ENCODE results near the gene DAB1.

DAB1 gene

GRCh38 chr1:57423656-57424211, at the start of gene DAB1:
TSS of gene DAB1 (minus strand) at chr1:57424060. CDS start at chr1:57291030, 133,030 bp downstream.
- DNase-seq (ENCODE audit: low spot score): peak; percentile 69

GRCh38 chr1:57473448-57473847, 49.6 kb upstream of the DAB1 start:
- DNase-seq (ENCODE audit: low spot score): no peak

- no peak for DNase-seq (ENCODE audit: low spot score)
Observed at GRCh38 chr1:57471995-57472394, 48.1 kb upstream of the DAB1 start.

DNA sequence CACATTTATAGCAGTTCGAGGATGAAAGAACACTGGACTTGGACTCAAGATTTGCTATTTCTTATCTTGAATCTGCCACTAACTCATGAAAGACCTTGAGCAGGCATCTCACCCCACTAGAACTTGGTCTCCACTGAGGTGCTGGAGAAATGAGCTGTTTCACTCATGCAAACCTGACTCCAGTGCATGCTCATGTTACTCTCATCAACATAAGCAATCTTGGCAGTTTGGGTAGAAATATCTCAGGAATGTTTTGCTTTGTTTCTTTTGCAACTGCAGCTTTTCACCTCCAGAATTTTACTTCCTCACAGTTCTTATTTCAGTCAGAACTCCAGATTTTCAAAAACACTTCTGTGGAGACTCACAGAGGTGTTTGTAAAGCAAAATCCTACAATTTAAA, 46.2 kb upstream of the DAB1 start:
- no peak for DNase-seq (ENCODE audit: low spot score)

DNA sequence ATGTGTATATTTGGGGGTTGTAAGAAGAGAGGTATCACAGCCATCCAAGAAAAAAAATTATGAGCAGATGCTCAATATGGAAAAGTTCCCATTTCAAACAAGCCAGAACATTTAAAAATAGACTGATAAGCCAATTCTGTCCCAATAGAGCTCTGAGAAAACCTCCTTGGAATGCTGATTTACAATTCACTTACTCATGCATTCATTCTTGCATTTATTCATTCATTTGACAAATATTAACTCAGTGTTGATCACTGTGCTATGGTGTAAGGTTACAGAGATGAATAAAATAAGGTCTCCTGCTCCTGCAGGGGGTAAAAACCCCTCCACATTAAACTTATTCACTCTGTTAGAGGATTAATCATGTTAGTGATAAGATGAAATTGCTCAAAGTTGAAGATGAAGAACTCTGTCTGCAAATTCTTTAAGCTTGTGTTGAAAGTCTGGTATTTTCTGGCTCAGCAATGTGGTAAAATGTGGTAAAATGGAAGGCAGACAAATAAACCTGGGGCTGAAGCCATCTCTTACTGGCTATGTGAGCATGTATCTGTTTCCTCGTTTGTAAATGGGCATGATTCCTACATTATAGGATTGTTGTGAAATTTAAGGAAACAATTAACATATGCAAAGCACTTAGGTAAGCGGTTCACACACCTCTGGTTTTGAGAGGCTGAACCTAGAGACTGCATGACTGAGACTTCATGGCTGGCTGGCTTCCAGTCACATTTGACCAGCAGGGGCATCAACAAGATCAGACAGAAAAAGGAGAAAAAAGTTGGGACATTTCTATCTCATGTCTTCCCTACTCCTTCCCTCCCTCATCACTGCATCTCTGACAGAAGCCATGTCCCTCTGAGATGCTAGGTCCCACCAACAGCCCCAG, 45.0 kb upstream of the DAB1 start:
- DNase-seq (ENCODE audit: low spot score): no peak

- DNase-seq (ENCODE audit: low spot score): no peak
Observed at GRCh38 chr1:57467830-57468229, 44.0 kb upstream of the DAB1 start.

- DNase-seq (ENCODE audit: low spot score): no peak
Observed at GRCh38 chr1:57464756-57465155, 40.9 kb upstream of the DAB1 start.

DNA sequence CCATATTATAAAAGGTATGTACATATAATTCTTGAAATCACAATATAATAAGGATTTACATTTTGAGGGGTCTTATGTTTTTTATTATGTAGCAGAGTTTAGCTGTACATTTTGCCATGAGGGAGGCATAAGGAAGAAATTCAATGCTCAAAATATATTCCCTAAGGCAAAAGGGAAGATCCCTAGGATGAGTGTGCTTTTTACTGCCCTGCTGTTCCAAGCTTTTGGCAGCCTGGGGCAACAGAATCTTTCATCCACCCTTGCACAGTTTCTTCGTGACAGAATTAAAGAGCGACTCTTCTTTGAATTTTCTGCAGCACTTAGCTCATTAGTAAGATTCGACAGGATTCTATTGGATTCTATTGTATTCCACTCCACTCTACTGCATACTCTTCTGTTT, 39.5 kb upstream of the DAB1 start:
- no peak for DNase-seq (ENCODE audit: low spot score)

DNA sequence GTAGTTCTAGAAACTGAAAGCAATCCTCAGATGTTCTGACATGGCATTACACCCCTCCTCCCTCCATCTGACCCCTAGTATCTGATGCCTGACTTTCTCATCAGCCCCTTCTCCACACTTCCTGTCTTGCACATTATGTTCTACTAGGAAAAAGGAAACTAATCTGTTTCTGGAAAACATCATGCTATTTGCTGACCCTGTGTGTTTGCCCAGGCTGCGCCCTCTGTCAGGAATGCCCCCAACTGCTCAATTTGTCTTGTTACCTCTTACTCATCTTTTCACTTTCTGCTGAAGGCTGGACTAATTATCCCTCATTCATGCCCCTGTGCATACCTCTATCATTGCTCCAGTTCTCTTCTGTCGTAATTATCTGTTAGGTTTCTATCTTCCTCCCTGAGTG, 37.5 kb upstream of the DAB1 start:
- DNase-seq (ENCODE audit: low spot score): no peak

DNA sequence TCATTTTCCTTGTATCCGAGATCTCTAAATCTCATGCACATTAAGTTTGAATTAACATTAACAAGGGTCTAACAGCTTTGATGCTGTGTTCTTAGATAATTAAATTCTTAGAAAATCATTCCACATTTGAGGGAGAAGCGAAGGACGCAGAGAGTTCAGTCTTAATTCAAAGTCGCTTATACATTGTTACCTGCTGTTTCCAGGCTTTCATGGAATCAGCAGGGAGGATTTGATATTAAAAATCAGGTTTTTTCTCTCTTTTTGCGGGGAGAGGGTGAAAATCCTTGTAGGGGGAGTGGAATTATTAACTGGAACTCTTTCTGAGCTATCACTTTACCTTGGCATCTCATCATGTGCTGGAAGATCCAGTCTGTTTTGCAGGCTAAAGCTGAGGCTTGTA, 27.7 kb upstream of the DAB1 start:
- no peak for DNase-seq (ENCODE audit: low spot score)

DNA sequence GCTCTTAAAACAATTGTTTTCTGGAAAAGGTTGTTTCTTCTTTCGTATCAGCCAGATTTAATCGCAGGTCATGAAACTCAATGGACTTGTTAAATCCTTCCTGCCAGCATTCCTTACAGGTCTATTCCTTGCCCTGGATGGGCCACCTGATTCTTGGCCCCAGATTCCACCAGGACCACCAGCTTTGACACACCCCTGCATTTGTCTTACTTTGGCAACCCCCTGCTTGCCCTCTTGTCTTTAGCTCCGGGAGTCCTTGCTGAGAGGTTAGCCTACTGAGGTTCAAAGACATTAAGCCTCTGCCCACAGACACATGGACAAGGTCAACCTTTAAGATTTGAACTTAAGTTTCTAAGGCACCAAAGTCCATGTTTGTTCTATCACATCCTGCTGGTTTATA, 27.1 kb upstream of the DAB1 start:
- DNase-seq (ENCODE audit: low spot score): no peak

GRCh38 chr1:57447551-57447950, 23.7 kb upstream of the DAB1 start:
- DNase-seq (ENCODE audit: low spot score): no peak

DNA sequence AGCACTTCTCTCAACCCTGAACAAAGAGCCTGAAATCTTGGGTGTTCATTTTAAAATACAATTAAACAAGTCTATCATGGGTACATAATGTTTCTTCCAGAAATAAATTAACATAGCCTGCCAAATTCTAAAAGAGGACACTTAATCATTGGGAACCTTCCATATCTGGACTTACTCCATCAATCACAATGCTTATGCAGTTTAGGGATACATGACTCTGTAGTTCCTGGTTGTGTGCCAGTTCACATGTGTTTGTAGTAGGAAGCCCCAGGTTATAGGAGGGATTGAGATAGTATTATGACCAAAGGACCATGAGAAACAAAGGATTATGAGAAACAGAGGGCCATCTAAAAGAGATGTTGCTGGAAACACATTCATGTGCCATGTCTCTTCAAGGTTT, 19.1 kb upstream of the DAB1 start:
- DNase-seq (ENCODE audit: low spot score): no peak

DNA sequence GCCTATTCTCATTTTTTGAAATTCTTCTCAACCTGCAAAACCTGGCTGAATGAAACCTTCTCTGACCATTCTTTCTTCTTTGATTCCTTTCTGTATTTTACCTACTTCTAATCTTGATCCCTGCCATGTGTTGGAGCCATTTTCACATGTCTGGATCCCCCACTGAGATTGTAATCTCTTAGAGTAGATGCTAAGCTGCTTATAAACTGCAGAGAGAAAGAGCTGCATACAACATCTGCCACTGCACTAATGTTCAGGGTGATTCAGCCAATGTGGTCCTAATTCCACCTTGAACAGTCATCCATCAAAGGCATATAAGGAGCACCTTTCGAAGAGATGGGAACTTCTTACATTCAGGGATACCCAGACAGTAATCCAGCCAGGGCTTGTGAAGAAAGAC, 16.2 kb upstream of the DAB1 start:
- no peak for DNase-seq (ENCODE audit: low spot score)

DNA sequence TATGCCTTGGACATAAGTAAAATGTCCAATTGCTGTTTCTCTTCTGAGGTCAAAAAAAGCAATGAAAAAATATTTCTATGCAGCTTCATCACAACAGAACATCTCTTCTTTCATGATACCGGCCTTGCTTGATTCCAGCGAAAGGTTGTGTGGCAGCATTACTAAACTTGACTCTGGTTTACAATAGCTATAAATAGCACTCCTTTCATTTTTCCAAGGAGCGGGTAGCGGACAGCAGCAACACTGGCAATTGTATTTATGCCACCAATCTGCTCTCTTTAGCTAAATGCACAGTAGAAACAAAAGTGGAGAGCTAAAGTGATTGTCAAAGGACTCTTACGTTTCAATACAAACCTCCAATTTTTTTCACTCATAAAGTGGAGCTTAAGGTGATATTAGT, 7.5 kb upstream of the DAB1 start:
- no peak for DNase-seq (ENCODE audit: low spot score)

GRCh38 chr1:57424231-57425027, 569 bp upstream of the DAB1 start:
- DNase-seq (ENCODE audit: low spot score): peak; percentile 82

DNA sequence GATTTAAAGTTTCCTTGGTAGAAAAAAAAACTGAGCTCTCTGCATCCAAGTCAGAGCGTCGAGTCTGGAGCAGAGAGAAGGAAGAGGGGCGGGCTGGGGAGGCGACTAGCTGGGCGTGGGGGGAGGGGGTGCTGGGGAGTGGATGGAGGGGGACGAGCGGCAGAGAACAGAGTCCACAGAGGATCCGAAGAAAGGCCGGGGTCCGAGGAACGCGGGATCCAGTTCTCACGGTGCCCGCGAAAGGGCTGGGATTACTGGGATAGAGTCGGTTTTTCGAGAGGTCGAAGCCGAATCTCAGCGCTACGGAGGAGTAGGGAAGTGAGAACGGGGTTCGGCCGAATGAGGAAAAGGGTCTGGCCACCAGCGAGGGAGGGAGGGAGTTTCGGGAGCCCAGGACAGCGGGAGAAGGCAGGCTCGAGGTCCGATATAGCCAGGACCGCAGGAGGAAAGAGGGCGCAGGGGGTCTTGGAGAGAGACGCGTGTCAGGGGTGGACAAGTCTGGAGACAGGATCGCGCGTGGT, 665 bp downstream of the DAB1 start:
- peak; percentile 67 for DNase-seq (ENCODE audit: low spot score)

DNA sequence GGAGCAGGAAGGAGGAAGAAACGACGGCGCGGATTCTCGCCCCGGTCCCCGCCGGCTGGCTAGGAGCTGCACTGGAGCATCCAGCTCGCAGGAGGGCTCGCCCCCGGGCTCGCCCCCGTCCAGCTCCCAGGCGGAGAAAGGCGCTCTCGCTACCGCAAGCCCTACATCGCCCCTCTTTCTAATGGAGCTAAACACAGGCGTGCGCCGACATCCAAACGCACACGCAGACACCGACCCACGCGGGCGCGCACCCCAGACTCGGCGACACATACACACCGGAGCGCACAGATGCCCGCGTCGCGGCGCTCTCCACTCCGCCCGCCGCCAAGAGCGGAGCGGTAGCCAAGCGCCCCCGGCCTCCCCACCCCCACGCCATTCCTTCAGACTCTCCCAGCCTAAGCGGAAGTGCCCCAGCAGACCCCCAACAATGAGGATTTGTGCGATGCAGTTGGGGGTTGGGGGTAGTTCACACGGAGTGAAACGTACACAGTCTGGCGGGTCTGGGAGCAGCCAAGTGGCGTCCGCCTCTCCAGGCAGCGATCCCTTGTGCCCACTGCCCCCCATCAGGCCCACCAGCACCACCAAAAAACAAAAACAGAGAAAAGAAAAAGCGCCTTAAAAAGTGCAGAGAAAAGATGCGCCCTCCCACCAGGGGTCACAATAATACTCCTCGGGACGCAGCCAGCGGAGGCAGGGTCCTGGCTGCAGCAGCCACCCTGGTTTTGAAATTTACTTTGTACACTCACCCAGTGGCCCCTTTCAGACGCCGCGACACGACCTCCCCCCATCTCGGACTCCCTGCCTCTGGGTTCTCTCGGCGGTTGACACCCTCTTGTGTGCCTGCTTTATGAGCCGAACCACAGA, 1.4 kb downstream of the DAB1 start:
- DNase-seq (ENCODE audit: low spot score): peak; percentile 75

DNA sequence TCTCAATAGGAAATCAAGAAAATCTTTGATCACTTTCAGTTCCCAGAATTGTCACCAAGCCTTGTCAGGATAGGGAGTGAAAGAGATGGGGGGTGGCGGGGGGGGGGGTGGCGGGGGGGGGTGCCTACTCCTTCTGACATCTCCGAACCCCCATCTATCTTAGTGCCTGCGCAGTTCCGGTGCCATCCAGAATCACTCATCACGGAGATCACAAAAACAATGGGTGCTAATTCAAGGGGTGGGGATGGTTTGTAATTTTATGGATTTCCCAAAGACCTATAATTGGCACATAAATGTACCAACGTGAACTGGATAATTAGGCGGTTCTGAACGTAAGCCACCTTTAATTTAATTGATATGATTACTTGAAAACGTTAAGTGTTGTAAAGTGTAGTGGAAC, 2.1 kb downstream of the DAB1 start:
- DNase-seq (ENCODE audit: low spot score): no peak

DNA sequence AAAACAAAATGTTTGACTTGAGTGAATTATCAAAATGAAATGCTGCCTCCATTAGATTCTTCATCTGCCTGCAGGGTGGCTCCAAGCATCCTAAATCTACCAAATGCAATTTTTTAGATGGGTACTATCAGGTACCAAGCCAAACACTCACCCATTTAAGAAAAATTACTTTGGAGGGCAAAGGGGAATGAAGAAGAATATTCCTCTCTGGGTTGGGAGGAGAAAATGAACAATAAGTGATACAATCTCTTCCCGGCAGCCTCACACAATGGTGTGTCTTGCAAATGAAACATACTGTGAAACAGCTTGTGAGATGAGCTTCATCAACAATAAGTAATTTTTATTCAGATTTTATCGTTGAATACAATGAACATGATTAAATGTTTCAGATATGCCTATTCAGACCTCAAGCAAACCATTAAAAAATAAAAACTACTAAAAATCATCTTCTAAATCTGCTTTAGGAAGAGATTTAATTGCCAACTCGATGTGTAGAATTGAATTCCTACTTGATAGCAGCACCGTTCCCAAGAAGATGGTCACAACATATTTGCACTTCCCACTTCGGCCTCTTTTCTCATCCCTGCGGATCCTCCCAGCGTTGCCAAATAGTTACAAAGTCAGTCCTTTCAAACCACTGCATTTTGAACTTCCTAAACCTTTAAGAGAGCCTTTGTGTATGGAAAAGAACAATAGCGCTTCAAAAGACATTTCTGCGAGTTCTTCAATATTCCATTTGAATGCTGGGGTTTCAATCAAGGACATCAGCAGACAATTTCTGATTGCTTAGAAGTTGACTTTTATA, 2.7 kb downstream of the DAB1 start:
- no peak for DNase-seq (ENCODE audit: low spot score)

DNA sequence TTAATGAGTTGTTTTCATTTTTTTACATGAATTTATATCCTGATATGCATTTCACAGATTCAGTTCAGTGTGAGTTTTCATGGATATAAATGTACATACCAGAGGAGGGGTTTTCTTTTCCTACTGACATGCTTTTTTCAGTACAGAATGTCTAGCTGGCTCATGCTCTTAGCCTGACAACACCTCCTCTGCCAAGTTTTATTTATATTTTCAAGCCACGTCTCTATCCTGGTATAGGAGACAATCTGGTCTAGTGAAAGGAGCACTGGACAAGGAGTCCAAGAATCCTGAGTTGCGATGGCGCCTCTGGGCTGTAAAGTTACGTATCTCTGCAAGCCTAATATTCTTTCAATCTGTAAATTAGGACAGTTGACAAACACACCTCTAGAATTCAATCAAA, 4.9 kb downstream of the DAB1 start:
- DNase-seq (ENCODE audit: low spot score): no peak

Measured in ecto neural progenitor cell (in vitro differentiated cells).